ENCODE data around the gene AASDHPPT.
A peak's percentile ranks its signal among the peaks of the same experiment; 100 is the strongest.

AASDHPPT gene

GRCh38 chr11:106061954-106062949 is 15.2 kb upstream of the AASDHPPT start:
- no peak overlapping the region for H3K4me3 ChIP-seq (ENCODE audit: control insufficient read depth, low read depth, low read length)
- no peak for DNase-seq (ENCODE audit: low read depth)
- TF ChIP-seq CTCF (conservative IDR thresholded peaks at IDR 0.05; ENCODE audit: control insufficient read depth, insufficient read depth, low read depth, low read length): no peak

GRCh38 chr11:106063009-106063408 is 14.5 kb upstream of the AASDHPPT start:
- no peak overlapping the region for H3K4me3 ChIP-seq (ENCODE audit: control insufficient read depth, low read depth, low read length)
- no peak for DNase-seq (ENCODE audit: low read depth)
- no peak for TF ChIP-seq CTCF (conservative IDR thresholded peaks at IDR 0.05; ENCODE audit: control insufficient read depth, insufficient read depth, low read depth, low read length)

GRCh38 chr11:106070606-106071005 is 6.9 kb upstream of the AASDHPPT start:
- H3K4me3 ChIP-seq (ENCODE audit: control insufficient read depth, low read depth, low read length): no peak overlapping the region
- no peak for TF ChIP-seq CTCF (conservative IDR thresholded peaks at IDR 0.05; ENCODE audit: control insufficient read depth, insufficient read depth, low read depth, low read length)
- peak; percentile 23 for DNase-seq (ENCODE audit: low read depth)

GRCh38 chr11:106072804-106073203 is 4.7 kb upstream of the AASDHPPT start:
- no peak for TF ChIP-seq CTCF (conservative IDR thresholded peaks at IDR 0.05; ENCODE audit: control insufficient read depth, insufficient read depth, low read depth, low read length)
- no peak overlapping the region for H3K4me3 ChIP-seq (ENCODE audit: control insufficient read depth, low read depth, low read length)
- DNase-seq (ENCODE audit: low read depth): no peak

GRCh38 chr11:106076171-106076918 is 1.1 kb upstream of the AASDHPPT start:
- no peak for DNase-seq (ENCODE audit: low read depth)

More at GRCh38 chr11:106076171-106076918, 1.1 kb upstream of the AASDHPPT start:
- no peak for TF ChIP-seq CTCF (conservative IDR thresholded peaks at IDR 0.05; ENCODE audit: control insufficient read depth, insufficient read depth, low read depth, low read length)
- H3K4me3 ChIP-seq (ENCODE audit: control insufficient read depth, low read depth, low read length): peak overlapping the region; percentile 98

All from fibroblast of mammary gland (primary cell).